DMS153 (cell line): Measurements from ENCODE around the gene SEC16A.
"Not testable (repeated sequence)": the region's sequence is repeated elsewhere in the genome, so short reads cannot be mapped to it uniquely, and the experiment has no call there.

Experiments
- DNase-seq: peaks from one replicate; lab custom pipeline; 2025; lab: John Stamatoyannopoulos, UW

SEC16A gene

GRCh38 chr9:136422876-136423275 lies 60.0 kb downstream of the SEC16A start:
- no peak for DNase-seq

GRCh38 chr9:136421791-136422190 lies 61.0 kb downstream of the SEC16A start:
- no peak for DNase-seq

- no peak for DNase-seq
Observed at GRCh38 chr9:136419092-136419420, 63.8 kb downstream of the SEC16A start.

- no peak for DNase-seq
Observed at GRCh38 chr9:136418182-136419091, 64.4 kb downstream of the SEC16A start.

GRCh38 chr9:136416914-136417313 lies 65.9 kb downstream of the SEC16A start:
- no peak for DNase-seq

GRCh38 chr9:136416427-136416826 lies 66.4 kb downstream of the SEC16A start:
- no peak for DNase-seq

GRCh38 chr9:136412962-136413361 lies 69.9 kb downstream of the SEC16A start:
- no peak for DNase-seq

- no peak for DNase-seq
Observed at GRCh38 chr9:136411378-136411777, 71.5 kb downstream of the SEC16A start.

GRCh38 chr9:136410500-136411287 lies 72.1 kb downstream of the SEC16A start, which contains the start of the genes ENTR1 and PMPCA:
Gene ENTR1, minus strand, starts transcription at chr9:136410614. Its CDS starts 217 bp downstream, at chr9:136410397.
Gene PMPCA, plus strand, starts transcription at chr9:136410658. Its CDS starts 11 bp downstream, at chr9:136410669.
- peak; percentile 71 for DNase-seq

GRCh38 chr9:136409557-136410455 lies 73.0 kb downstream of the SEC16A start:
- DNase-seq: no peak

GRCh38 chr9:136407911-136408310 lies 74.9 kb downstream of the SEC16A start:
- DNase-seq: no peak

GRCh38 chr9:136407061-136407460 lies 75.8 kb downstream of the SEC16A start:
- not testable (repeated sequence) for DNase-seq

GRCh38 chr9:136405904-136406303 lies 76.9 kb downstream of the SEC16A start:
- not testable (repeated sequence) for DNase-seq

GRCh38 chr9:136405481-136405880 lies 77.4 kb downstream of the SEC16A start:
- DNase-seq: no peak

GRCh38 chr9:136404801-136405136 lies 78.1 kb downstream of the SEC16A start:
- no peak for DNase-seq

- DNase-seq: no peak
Observed at GRCh38 chr9:136403915-136404800, 78.7 kb downstream of the SEC16A start.

GRCh38 chr9:136403538-136403914 lies 79.3 kb downstream of the SEC16A start:
- no peak for DNase-seq

- DNase-seq: no peak
Observed at GRCh38 chr9:136402067-136402466, 80.8 kb downstream of the SEC16A start.

- DNase-seq: no peak
Observed at GRCh38 chr9:136401173-136401922, 81.5 kb downstream of the SEC16A start.
